Neural progenitor cell (in vitro differentiated cells): ENCODE measurements around the gene DNPH1. TPM values are rescaled to one million over a fixed set of nuclear protein-coding genes. Genes with fewer than 3 reads are reported as not detected.
A peak's percentile ranks its signal among the peaks of the same experiment; 100 is the strongest.

Experiments used
- DNase-seq: peaks from one replicate; pipeline ENCODE4 v3.0.0-alpha.2; 2016; ENCODE audit warnings: low spot score
- H2AFZ ChIP-seq: fragments of 200-600 bp; sonication (generic); replicated peaks from 2 replicates; pipeline ENCODE4 v1.6.1; 2016; ENCODE audit warnings: antibody characterized with exemption
- H3F3A ChIP-seq: fragments of 200-600 bp; sonication (generic); 2 replicates; pipeline ENCODE4 v1.6.1; 2016; ENCODE audit warnings: antibody characterized with exemption, low read depth
- H3K27ac ChIP-seq: fragments of 200-600 bp; sonication (generic); 2 replicates; pipeline ENCODE4 v1.5.1; 2016; ENCODE audit warnings: mild to moderate bottlenecking
- H3K27me3 ChIP-seq: fragments of 200-600 bp; sonication (generic); 2 replicates; pipeline ENCODE4 v1.6.1; 2016; ENCODE audit warnings: mild to moderate bottlenecking, moderate library complexity
- H3K36me3 ChIP-seq: fragments of 200-600 bp; sonication (generic); 2 replicates; pipeline ENCODE4 v1.5.1; 2016
- H3K4me1 ChIP-seq: fragments of 200-600 bp; sonication (generic); 2 replicates; pipeline ENCODE4 v1.6.1; 2016; ENCODE audit warnings: mixed run types
- H3K4me2 ChIP-seq: fragments of 200-600 bp; sonication (generic); 2 replicates; pipeline ENCODE4 v1.6.1; 2016
- H3K4me3 ChIP-seq: fragments of 200-600 bp; sonication (generic); 2 replicates; pipeline ENCODE4 v1.5.1; 2016
- H3K79me2 ChIP-seq: fragments of 200-600 bp; sonication (generic); 2 replicates; pipeline ENCODE4 v1.6.1; 2016; ENCODE audit warnings: low read depth
- H3K9ac ChIP-seq: fragments of 200-600 bp; sonication (generic); 2 replicates; pipeline ENCODE4 v1.6.1; 2016
- H3K9me3 ChIP-seq: fragments of 200-600 bp; sonication (generic); 2 replicates; pipeline ENCODE4 v1.5.1; 2016; ENCODE audit warnings: low read depth
- H4K20me1 ChIP-seq: fragments of 200-600 bp; sonication (generic); 2 replicates; pipeline ENCODE4 v1.6.1; 2016; ENCODE audit warnings: low read depth
- H3K27ac Mint-ChIP-seq: 3 replicates; pipeline ENCODE4 v1.8.0; 2021; ENCODE audit warnings: mixed read lengths
- H3K27me3 Mint-ChIP-seq: 2 replicates; pipeline ENCODE4 v1.8.0; 2022; ENCODE audit warnings: low read depth, mild to moderate bottlenecking, inconsistent platforms, moderate library complexity, mixed read lengths; ENCODE audit not compliant: insufficient read depth
- H3K36me3 Mint-ChIP-seq: 3 replicates; pipeline ENCODE4 v1.8.0; 2021; ENCODE audit warnings: mixed read lengths
- H3K4me1 Mint-ChIP-seq: 3 replicates; pipeline ENCODE4 v1.8.0; 2021; ENCODE audit warnings: mixed read lengths
- H3K4me3 Mint-ChIP-seq: 3 replicates; pipeline ENCODE4 v1.8.0; 2021; ENCODE audit warnings: mild to moderate bottlenecking, moderate library complexity, mixed read lengths
- H3K9me3 Mint-ChIP-seq: 3 replicates; pipeline ENCODE4 v1.8.0; 2020; ENCODE audit warnings: mixed read lengths
- CTCF ChIP-seq: fragments of 200-600 bp; sonication (generic); IDR thresholded peaks from 2 replicates; pipeline ENCODE4 v1.5.1; 2017; ENCODE audit warnings: antibody characterized with exemption, mild to moderate bottlenecking
- EZH2 ChIP-seq: fragments of 200-600 bp; sonication (generic); IDR thresholded peaks from 2 replicates; pipeline ENCODE4 v1.6.1; 2017; ENCODE audit warnings: antibody characterized with exemption, mild to moderate bottlenecking, moderate library complexity
- EZH2phosphoT487 ChIP-seq: fragments of 200-600 bp; sonication (generic); IDR thresholded peaks from 2 replicates; pipeline ENCODE4 v1.6.1; 2017; ENCODE audit warnings: antibody characterized with exemption
- total RNA-seq: library from RNA; depleted of rRNA; stranded (reverse); fragments of >200 nt; gene quantifications from 2 replicates; pipeline ENCODE4 v1.2.3, GENCODE V29; 2015; ENCODE audit warnings: low replicate concordance

The DNPH1 gene
- total RNA-seq, 1 donor from 2014 or later, result 25.2 TPM

GRCh38 chr6:43277306-43277642, 48.0 kb upstream of the DNPH1 start:
- H3K27ac Mint-ChIP-seq, result no peak overlapping the region
- H3K27me3 ChIP-seq, result peaks cover 40% of the 10 kb centered on the region
- no peaks in the 10 kb centered on the region for H3K36me3 ChIP-seq
- H4K20me1 ChIP-seq, result no peaks in the 10 kb centered on the region
- no peaks in the 10 kb centered on the region for H3K9me3 Mint-ChIP-seq
- no peak overlapping the region for H3K27ac ChIP-seq
- no peak for DNase-seq
- TF ChIP-seq CTCF, result no peak
- no peak for TF ChIP-seq EZH2
- TF ChIP-seq EZH2phosphoT487, result no peak
- no peak overlapping the region for H3K9ac ChIP-seq
- peaks cover 31% of the 10 kb centered on the region for H3K27me3 Mint-ChIP-seq
- H3K36me3 Mint-ChIP-seq, result peaks cover 2% of the 10 kb centered on the region
- peaks cover 39% of the 10 kb centered on the region for H3K4me1 Mint-ChIP-seq
- H3K9me3 ChIP-seq, result no peaks in the 10 kb centered on the region
- no peak overlapping the region for H2AFZ ChIP-seq
- H3K4me3 ChIP-seq, result no peak overlapping the region
- H3K4me1 ChIP-seq, result peaks cover 32% of the 10 kb centered on the region
- no peak overlapping the region for H3K4me2 ChIP-seq
- H3K4me3 Mint-ChIP-seq, result peak overlapping the region; percentile 55
- H3K79me2 ChIP-seq, result no peaks in the 10 kb centered on the region
- peaks cover 36% of the 10 kb centered on the region for H3F3A ChIP-seq

GRCh38 chr6:43276577-43277305, 47.5 kb upstream of the DNPH1 start:
- TF ChIP-seq CTCF, result no peak
- TF ChIP-seq EZH2, result no peak
- TF ChIP-seq EZH2phosphoT487, result no peak
- peaks cover 38% of the 10 kb centered on the region for H3K4me1 Mint-ChIP-seq
- peak; percentile 61 for DNase-seq
- Histone ChIP-seq H3F3A (peaks cover 36% of the 10 kb centered on the region), H3K4me2 (peak overlapping the region; percentile 88), H3K9ac (no peak overlapping the region), H3K27ac (no peak overlapping the region), H3K4me1 (peaks cover 32% of the 10 kb centered on the region), H2AFZ (peak overlapping the region; percentile 90), H3K36me3 (no peaks in the 10 kb centered on the region), H3K79me2 (no peaks in the 10 kb centered on the region), H3K4me3 (peak overlapping the region; percentile 69), H4K20me1 (no peaks in the 10 kb centered on the region), H3K9me3 (no peaks in the 10 kb centered on the region), H3K27me3 (peaks cover 45% of the 10 kb centered on the region)
- H3K4me3 Mint-ChIP-seq, result peak overlapping the region; percentile 43
- H3K36me3 Mint-ChIP-seq, result no peaks in the 10 kb centered on the region
- H3K27me3 Mint-ChIP-seq, result peaks cover 32% of the 10 kb centered on the region
- no peak overlapping the region for H3K27ac Mint-ChIP-seq
- H3K9me3 Mint-ChIP-seq, result no peaks in the 10 kb centered on the region

- peaks cover 32% of the 10 kb centered on the region for H3K4me1 ChIP-seq
- peaks cover 36% of the 10 kb centered on the region for H3F3A ChIP-seq
- peak overlapping the region; percentile 90 for H2AFZ ChIP-seq
- peak overlapping the region; percentile 69 for H3K4me3 ChIP-seq
- no peak overlapping the region for H3K9ac ChIP-seq
- H3K27me3 ChIP-seq, result peaks cover 45% of the 10 kb centered on the region
- Mint-ChIP-seq H3K27me3 (peaks cover 33% of the 10 kb centered on the region), H3K36me3 (no peaks in the 10 kb centered on the region), H3K4me1 (peaks cover 36% of the 10 kb centered on the region), H3K9me3 (no peaks in the 10 kb centered on the region), H3K27ac (peak overlapping the region; percentile 0), H3K4me3 (peak overlapping the region; percentile 76)
- H3K27ac ChIP-seq, result no peak overlapping the region
- no peaks in the 10 kb centered on the region for H3K79me2 ChIP-seq
- no peak for TF ChIP-seq CTCF
- peak; percentile 51 for TF ChIP-seq EZH2
- H3K9me3 ChIP-seq, result no peaks in the 10 kb centered on the region
- peak; percentile 75 for DNase-seq
- no peaks in the 10 kb centered on the region for H3K36me3 ChIP-seq
- no peaks in the 10 kb centered on the region for H4K20me1 ChIP-seq
- peak overlapping the region; percentile 88 for H3K4me2 ChIP-seq
Measured at GRCh38 chr6:43275801-43276576, 46.7 kb upstream of the DNPH1 start.
